ENCODE results near the gene IRF3. TPM values are rescaled to one million over a fixed set of nuclear protein-coding genes. Genes with fewer than 3 reads are reported as not detected.
"Not testable (repeated sequence)": the region's sequence is repeated elsewhere in the genome, so short reads cannot be mapped to it uniquely, and the experiment has no call there.

Gene IRF3
- polyA plus RNA-seq, 1 donor (not counting 4 experiments of a cell fraction or from before 2014, with no cell fraction given): 50.4 TPM

DNA sequence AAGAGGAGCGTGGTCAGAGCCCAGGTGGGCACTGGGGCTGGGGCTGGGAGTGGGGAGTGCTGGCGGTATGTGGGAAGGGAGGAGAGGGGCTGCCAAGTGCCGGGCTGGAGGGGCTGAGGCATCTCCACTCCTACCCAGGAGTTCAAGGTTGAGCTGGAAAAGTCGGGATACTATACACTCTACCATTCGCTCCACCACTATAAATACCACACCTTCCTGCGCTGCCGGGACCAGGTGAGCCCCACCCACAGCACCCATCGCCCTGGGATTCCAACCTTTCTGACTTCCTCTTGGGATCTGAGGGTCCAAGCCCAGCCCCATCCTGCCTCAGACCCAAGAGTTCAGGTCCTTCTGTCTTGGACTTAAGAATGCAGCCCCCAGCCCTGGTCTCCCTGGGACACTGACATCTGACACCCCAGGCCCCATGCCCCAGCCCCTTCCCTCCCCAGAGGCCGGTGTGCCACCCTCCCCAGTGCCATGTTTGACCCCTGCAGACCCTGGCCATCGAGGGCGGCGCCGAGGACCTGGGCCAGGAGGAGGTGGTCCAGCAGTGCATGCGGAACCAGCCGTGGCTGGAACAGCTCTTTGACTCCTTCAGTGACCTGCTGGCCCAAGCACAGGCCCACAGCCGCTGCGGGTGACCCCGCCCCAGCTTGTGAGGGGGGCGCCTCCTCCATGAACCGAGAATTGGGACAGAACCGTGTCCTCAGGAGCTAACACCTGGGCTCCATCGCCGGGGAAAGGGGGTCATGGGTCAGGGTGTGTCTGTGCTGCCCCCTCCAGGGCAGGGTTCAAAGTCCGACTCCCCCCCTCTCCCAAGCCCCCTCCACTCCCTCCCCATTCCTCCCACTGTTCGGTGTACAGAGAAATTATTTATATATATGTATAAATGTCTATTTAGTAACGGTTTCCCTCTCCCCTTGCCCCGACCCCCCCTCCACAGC, 40.4 kb downstream of the IRF3 start:
- Histone ChIP-seq H4K20me1 (ENCODE audit: control insufficient read depth, extremely low read depth, insufficient read depth, low read length) (no peaks in the 10 kb centered on the region), H3K4me1 (ENCODE audit: control insufficient read depth, extremely low read depth, insufficient read depth, low read length) (no peaks in the 10 kb centered on the region), H3K4me2 (ENCODE audit: control insufficient read depth, extremely low read depth, insufficient read depth, low read depth, low read length) (no peak overlapping the region), H3K27me3 (ENCODE audit: control insufficient read depth, extremely low read depth, insufficient read depth, low read length) (no peaks in the 10 kb centered on the region), H3K9ac (ENCODE audit: control insufficient read depth, extremely low read depth, insufficient read depth, low read length) (no peak overlapping the region), H3K9me1 (ENCODE audit: control insufficient read depth, extremely low read depth, insufficient read depth, low read length) (no peaks in the 10 kb centered on the region), H3K4me3 (ENCODE audit: control insufficient read depth in 2 of 3, extremely low read depth in 1 of 3, insufficient read depth in 2 of 3, low read depth in 1 of 3, low read length in 3 of 3) (no peak overlapping the region), H2AFZ (ENCODE audit: control insufficient read depth, low read length) (no peak overlapping the region), H3K36me3 (ENCODE audit: control insufficient read depth in 2 of 2, extremely low read depth in 1 of 2, insufficient read depth in 2 of 2, low read length in 2 of 2) (peaks cover 6 to 12% of the 10 kb centered on the region in 2 experiments), H3K27ac (ENCODE audit: control insufficient read depth, insufficient read depth, low read length) (no peak overlapping the region), H3K9me3 (ENCODE audit: control insufficient read depth, low read depth, low read length) (no peaks in the 10 kb centered on the region), H3K79me2 (ENCODE audit: control insufficient read depth, insufficient read depth, low read length) (no peaks in the 10 kb centered on the region)
- FAIRE-seq (no peak), DNase-seq (ENCODE audit: low read depth, low spot score) (no peak)
- dilution Hi-C loops (cut with MboI; ENCODE audit: extremely low pct_ligation_motif_present, low sequenced_read_pairs): no loop called here
- TF ChIP-seq, protein P1, sequence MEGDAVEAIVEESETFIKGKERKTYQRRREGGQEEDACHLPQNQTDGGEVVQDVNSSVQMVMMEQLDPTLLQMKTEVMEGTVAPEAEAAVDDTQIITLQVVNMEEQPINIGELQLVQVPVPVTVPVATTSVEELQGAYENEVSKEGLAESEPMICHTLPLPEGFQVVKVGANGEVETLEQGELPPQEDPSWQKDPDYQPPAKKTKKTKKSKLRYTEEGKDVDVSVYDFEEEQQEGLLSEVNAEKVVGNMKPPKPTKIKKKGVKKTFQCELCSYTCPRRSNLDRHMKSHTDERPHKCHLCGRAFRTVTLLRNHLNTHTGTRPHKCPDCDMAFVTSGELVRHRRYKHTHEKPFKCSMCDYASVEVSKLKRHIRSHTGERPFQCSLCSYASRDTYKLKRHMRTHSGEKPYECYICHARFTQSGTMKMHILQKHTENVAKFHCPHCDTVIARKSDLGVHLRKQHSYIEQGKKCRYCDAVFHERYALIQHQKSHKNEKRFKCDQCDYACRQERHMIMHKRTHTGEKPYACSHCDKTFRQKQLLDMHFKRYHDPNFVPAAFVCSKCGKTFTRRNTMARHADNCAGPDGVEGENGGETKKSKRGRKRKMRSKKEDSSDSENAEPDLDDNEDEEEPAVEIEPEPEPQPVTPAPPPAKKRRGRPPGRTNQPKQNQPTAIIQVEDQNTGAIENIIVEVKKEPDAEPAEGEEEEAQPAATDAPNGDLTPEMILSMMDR (optimal IDR thresholded peaks at IDR 0.05 in 1 of 3, IDR thresholded peaks at IDR 0.05 in 1 of 3, conservative IDR thresholded peaks at IDR 0.05 in 1 of 3; ENCODE audit: extremely low read depth in 1 of 3, insufficient read depth in 2 of 3, low read length in 3 of 3): no peak
- TF ChIP-seq EZH2 (IDR thresholded peaks at IDR 0.05; ENCODE audit: low read length): no peak

DNA sequence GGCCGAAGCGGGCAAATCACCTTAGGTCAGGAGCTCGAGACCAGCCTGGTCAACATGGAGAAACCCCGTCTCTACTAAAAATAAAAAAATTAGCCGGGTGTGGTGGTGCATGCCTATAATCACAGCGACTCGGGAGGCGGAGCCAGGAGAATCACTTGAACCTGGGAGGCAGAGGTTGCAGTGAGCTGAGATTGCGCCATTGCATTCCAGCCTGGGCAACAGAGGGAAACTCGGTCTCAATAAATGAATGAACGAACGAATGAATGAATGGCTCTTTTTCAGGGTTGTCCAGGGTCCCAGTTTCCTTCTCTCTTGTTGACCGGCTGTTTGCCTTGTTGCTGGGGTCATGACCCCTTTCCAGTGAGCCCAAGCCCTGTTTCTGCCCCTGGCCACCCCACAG, 47.8 kb downstream of the IRF3 start:
- H3K4me3 ChIP-seq (ENCODE audit: control insufficient read depth in 2 of 3, extremely low read depth in 1 of 3, insufficient read depth in 2 of 3, low read depth in 1 of 3, low read length in 3 of 3); H3K9me1 ChIP-seq (ENCODE audit: control insufficient read depth, extremely low read depth, insufficient read depth, low read length); H3K4me1 ChIP-seq (ENCODE audit: control insufficient read depth, extremely low read depth, insufficient read depth, low read length); H3K9me3 ChIP-seq (ENCODE audit: control insufficient read depth, low read depth, low read length); DNase-seq (ENCODE audit: low read depth, low spot score); dilution Hi-C loops (cut with MboI; ENCODE audit: extremely low pct_ligation_motif_present, low sequenced_read_pairs); H4K20me1 ChIP-seq (ENCODE audit: control insufficient read depth, extremely low read depth, insufficient read depth, low read length); H3K9ac ChIP-seq (ENCODE audit: control insufficient read depth, extremely low read depth, insufficient read depth, low read length); H3K4me2 ChIP-seq (ENCODE audit: control insufficient read depth, extremely low read depth, insufficient read depth, low read depth, low read length); H3K27me3 ChIP-seq (ENCODE audit: control insufficient read depth, extremely low read depth, insufficient read depth, low read length); H2AFZ ChIP-seq (ENCODE audit: control insufficient read depth, low read length); H3K27ac ChIP-seq (ENCODE audit: control insufficient read depth, insufficient read depth, low read length); FAIRE-seq: not testable (repeated sequence)
- H3K79me2 ChIP-seq (ENCODE audit: control insufficient read depth, insufficient read depth, low read length): peaks cover 11% of the 10 kb centered on the region
- peaks cover 17 to 28% of the 10 kb centered on the region in 2 experiments for H3K36me3 ChIP-seq (ENCODE audit: control insufficient read depth in 2 of 2, extremely low read depth in 1 of 2, insufficient read depth in 2 of 2, low read length in 2 of 2)

All from keratinocyte (primary cell).